Middle frontal gyrus (tissue), 1 donor: ENCODE measurements around the gene BMAL1.

ENCODE experiments used
- DNase-seq: peaks from one replicate; pipeline ENCODE4 v3.0.0-alpha.2; 2015; ENCODE audit warnings: low spot score; ENCODE audit errors: extremely low spot score

Gene BMAL1

DNA sequence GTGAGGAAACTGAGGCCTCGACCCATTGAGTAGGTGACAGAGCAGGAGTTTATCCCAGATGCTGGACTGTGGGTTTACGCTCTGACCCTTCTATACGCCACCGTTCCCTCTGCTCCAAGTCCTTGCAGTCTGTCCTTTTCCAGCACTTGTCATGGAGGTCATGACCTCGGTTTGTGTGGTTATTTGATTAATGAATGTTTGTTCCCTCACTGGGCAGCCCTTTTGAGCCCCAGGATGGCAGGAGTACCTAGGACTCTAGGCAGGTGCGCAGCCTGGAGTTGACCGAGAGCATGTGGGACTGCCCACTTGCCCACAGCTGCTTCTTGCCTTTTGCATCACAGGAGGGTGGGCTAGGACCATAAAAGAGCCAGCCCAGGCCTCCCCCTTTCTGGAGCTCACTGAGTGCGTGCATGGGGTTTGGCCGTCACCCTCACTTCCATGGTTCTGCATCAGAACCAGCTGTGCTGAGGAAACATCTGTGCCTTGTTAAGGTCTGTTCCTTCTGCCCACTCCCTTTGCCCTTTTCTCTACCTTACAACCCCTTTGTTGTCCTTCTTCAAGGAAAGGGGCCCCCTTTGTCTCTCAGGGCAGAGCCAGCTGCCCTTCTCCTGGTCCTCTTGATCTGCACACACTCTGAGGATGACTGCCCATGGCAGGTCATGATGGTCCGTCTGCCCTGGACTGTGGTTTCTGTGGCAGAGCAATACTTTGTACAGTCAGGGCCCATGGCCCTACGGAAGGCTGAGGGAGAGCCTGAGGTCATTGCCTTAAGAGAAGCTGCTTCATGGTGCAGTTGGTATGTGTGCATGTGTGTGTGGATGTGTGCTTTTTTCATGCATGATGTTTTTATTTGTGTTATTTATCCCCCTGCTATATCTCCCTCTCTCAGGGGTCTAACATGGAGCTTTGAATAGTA is 38.2 kb downstream of the BMAL1 start:
- no peak for DNase-seq

DNA sequence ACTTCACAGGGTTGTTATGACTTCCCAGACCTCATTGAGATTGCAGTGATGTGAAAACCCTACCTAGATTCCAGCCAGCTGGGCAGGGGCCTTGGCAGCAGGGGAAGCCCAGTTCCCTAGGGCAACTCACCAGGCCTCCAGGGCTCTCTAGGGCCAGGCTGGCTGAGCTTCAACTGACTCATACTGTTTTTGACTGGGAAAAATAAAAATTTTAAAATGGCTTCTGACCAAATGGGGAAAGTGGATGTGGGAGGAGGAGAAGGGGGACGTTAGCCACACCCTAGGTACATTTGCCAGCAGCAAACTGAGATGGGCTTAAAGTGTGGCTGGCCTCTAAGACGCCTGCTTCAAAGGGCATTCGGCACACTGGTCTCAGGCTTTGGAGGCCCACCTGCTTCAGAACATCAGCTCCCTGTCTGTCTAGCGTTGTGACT is 39.0 kb downstream of the BMAL1 start:
- no peak for DNase-seq

DNA sequence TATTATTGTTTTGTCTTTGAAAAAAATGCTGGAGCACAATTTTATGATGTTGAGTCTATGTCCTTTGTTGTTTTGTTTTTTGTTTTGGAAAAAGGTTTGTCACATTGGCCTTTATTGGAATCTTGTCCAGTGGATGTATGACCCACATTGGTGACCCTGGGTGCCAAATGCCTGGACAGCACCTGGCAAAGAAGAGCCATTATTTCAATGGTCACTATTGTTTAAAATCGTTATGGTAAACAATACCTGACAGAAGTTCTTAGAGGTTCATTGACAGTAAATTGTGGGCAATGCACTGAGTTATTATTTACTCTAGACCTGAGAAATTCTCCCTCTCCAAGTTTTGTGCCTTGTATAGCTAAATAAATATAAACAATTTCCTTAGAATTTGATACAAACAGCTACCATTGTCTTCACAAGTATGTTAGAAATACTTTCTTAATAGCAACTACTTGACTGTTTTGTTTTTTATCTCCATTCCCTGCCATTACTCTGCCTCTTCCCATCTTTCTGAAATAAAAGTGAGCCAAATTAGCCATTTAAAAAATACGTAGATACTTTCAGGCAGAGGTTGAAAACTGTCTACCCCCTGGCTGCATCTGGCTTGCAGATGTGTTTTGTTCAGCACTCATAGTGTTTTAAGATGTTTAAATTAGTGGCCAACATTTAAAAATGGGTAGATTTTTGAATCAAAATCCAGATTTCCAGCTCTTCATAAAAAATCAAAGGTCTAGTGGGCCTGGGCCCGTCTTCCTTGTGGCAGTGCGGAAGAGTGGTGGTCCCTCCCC is 39.9 kb downstream of the BMAL1 start:
- DNase-seq: no peak

DNA sequence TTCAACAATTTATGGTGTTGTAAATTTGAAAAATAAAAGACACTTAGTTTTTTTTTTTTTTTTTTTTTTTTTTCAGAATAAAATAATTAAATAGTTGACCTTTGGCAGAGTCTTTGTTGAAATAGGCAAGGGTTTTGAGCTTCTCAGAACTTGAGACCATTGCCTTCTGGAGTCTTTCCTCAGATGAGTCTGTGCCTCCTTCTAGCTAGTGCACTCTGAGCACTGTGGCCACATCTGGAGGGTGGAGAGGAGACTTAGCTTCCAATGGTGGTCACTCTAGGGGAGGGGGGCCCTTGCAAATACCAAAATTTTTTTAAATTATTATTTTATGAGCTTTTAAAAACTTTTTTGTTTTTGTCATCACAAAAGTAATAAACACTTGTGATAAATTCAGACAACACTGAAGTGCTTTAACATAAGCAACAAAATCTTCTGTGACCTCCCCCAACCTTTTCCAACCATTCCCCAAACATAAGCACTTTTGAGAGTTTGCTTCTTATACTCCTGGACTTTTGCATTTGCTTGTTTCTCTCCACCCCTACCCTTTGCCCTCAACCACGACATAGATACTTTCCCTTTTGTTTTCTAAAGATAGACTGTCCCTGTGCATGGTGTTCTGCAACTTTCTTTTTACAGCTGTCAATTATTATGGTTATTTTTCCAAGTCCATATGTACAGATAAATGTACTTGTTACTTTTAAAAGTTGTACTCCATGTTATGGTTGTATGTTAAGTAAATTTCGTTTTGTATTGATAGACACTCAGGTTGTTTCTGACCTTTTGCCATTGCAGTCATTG is 41.1 kb downstream of the BMAL1 start:
- no peak for DNase-seq

DNA sequence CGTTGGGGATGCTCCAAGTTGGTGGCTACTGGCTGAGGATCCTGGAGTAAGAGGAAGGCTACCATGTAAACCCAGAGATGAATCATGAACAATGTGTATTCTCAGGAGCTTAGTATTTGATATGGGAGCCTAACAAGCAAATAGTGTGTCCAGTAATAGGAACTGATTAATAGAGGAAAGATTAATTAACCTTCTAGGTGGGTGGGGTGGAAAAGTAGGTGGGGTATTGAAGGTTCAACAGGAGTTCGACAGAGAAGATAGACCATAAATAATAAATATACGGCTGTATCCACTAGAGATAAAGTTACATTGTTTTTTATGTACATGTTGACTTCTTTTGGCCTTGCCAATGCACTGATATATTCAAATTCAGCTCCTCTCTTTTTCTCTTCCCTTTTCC is 43.1 kb downstream of the BMAL1 start:
- no peak for DNase-seq

DNA sequence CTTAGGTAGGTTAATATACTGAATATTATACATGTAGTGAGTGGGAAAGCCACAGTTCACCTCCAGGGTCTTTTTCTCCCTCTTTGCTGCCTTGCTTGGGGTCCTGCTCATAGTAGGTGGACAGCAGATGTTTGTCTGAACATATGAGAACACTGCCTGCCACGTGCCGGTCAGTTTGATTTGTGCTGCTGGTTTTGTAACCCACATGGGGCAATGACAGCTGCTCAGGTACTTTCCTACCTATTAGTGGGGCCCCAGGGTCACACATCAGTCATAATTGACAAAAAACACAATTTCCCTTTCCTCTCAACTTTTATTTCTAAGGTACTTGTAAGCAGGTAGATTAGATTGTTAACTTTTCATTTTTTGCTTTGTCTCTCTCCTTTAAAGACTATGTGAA is 43.8 kb downstream of the BMAL1 start:
- no peak for DNase-seq

DNA sequence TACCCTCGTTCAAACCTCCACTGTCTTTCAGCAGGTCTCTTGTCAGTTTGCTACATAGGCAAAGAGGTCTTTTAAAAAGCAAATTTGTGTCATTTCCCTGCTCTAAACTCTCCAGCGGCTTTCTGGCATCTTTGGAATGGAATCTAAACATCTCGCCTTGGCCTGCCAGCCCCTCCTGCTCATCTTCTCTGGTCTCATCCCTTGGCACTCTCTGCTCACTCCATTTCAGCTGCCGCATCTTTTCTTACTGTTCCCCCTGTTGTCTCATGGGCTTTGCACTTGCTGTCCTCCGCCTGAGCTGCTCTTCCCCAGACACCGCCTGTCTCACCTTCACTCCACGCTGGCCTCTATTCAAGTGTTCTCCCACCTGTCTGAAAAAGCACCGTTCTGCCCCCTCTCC is 46.6 kb downstream of the BMAL1 start:
- DNase-seq: no peak

DNA sequence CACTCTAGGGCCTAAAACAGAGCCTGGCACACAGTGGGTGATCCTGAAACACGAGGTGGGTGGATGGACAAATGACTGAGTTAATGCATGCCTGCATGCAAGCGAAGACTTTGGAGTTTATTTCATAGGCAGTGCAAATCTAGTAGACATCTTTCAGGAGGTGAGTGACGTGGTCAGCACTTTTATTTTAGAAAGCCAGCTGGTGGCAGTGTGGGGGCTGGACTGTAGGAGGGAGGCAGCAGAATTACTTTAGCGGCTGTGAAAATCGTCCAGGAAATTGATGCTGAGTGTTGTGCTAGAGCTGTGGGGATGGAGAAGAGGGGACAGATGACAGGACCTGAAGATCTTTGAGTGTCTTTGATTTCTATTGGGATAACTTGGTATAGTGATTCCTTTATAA is 47.1 kb downstream of the BMAL1 start:
- DNase-seq: peak; percentile 70

DNA sequence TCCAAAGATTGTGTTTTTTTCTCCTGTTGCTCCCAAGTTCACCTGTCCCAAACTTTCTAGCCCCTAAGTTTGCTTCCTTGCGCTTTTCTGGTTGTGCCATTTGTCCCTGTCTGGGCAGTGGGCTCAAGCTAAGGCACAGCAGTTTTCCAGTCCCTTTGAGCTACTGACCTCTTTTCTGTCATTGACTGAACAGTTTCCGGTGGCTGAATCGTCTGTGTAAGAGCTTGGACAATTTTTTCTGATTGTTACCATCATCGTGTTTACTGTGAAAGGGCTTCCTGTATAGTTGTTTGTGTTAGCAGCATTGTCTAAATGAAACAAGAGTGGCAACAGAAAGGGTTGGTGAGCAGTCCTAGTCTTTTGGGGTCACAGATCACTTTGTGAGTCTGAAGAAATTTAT is 49.8 kb downstream of the BMAL1 start:
- no peak for DNase-seq

DNA sequence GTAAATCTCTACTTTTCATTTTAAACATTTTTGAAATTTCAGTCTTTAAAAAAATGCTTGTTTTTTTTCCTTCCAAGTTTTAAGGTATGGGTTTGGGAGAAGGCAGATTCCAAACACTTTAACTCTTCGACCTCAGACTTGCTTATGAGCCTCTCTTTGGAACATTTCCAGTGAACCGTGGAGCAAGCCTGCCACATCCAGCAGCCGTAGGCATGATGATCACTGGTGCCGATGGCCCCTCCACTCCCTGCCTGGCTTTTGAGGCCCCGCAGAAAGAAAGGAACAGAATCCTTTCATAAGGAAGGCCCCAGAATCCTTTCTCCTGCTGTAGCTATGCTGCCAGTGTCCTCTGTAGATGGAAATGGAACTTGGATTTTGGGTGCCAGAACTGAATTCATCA is 50.7 kb downstream of the BMAL1 start:
- DNase-seq: no peak

DNA sequence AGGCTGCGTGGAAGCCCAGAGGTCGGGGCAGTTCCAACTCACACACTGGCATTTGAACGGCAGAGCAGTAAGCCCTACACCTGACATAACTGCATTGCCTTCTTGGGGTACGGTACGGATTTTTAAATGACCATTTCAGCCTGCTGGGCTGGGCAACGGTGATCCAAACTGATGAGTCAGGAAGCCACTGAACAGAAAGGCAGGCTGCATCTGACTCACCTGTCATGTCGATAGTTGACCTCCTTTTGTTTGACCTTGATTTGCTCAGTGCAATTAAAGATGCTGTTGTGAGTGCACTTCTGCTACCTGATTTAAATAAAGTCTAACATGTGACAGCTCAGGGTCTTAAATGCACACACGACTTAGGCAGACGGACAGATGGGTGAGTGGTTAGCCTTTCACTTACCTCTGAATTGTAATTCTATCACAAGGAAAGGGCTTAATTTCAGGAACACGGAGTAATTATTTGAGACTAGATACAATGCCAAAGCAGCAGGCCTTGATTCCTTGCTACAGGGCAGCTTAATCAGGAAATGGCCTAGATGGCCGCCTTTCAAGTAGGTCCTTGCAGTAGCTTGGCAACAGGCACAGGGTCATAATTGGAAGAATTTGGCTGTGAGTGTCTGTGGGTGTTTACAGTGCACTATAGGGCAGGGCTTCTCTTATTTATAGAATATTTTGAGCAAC is 52.2 kb downstream of the BMAL1 start:
- DNase-seq: no peak

DNA sequence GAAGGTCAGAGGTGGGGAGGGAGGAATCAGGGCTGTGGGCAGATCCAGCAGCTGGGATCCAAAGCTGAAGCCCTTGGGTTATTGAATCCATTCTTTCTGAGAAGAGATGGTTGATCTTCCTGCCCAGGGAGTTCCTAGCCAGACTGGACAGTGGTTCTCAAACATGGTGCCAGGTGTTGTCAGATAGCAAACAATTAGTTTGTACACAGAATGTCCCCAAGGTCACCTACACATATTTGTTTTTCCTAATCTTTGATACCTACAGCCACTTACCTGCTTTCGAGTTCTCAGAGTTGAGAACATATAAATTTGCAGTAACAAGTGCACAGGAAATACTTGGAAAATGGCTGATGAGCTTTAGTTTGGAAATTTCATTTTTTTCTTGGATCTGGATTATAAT is 54.5 kb downstream of the BMAL1 start:
- DNase-seq: no peak

DNA sequence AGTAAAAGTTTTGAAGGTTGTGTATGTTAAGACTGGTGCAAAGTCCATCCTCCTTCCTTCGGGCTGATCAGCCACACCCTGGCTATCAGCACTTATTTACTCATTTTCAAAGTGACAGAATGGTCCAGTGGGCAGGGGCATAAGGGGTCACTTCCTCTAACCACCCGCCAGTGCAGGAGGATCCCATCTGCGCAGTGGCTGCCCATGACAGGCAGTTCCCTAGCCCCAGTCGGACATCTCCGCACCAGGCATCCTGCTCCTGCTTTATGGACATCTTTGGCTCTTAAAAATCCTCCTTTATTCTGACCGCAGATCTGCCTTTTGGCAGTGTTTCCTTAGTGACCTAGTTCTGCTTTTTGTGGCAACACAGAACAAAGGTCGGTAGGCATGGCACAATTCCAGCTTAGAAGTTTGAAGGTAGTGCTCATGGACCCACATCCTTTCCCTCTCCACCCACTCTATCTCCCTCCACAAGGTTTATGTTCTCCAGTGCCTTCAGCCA is 55.9 kb downstream of the BMAL1 start:
- no peak for DNase-seq

DNA sequence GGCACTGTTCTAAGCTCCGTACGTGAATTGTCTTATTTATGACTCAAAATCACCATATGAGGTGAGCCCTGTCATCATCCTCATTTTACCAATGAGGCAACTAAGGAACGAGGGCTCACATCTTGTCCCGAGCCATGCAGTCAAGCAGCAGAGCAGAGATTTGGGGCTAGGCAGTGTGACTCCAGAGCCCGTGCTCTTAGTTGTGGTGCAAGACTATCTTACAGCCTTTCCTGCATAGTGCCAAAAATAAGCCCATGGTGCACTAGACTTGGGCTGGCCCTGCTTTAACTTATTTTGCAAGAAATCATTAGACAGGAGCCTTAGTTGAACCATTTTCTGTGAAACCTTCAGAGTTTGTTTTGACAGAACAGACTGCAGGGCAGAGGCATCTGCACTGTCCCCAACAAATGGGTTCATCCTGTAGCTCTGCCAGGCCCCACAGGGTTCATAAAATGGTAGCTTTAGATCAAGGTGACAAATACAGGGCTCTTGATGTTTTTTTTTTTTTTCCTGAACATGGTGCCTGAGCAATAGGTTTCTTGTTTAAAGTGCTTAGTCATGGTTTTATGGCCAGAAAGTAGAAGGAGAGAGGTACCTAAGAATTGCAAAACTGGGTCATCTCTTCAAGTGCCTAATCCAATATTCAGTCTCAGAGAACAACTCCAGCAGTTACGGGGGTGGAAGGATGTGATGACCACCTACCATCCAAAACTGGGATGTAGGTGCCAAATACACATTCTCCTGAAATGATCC is 56.6 kb downstream of the BMAL1 start:
- no peak for DNase-seq

DNA sequence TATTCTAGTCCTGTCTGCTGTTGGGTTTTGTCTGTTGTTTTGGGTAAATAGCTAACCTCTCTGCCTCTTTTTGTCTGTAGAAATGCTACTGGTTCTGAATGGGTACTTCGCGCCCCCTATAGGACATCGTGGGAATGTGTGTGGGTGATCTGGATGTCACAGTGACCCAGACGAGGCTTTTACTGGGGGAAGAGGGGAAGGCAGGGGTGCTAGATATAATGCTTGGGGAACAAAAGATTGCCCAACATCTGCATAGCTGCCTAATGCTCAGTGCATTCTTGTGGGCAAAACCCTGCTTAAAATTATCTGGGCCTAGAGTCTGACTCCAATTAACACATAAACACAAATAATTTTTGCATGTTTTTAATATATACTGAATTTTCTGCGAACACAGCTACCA is 57.7 kb downstream of the BMAL1 start:
- no peak for DNase-seq

DNA sequence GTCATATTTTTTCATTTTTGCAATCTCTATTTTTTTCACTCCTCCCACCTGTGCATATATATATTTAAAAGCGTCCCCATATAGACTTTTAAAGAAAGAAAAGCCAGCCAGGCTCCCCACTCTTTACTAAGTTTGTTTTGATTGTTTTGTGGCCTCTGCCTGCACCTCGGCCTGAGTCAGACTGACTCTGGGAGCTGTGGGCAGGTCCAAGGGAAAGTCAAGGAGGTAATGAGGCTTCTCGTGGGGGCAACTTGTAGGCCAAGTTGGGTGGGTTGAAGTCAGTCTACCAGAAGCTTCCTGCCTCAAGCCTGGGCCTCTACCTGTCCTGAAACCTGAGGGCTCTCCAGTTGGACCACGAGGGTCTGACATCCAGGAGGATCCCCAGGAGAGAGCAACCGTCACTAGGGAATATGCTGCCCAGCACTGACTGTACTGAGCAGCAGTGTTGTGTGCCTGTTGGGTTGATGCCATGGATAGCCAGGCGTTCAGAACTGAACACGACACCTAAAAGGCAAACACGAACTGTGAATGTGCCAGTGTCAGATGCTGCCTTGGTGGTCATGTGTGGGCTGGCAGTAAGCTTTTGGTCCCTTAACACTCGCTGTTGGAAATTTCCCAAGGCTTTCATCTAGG is 58.8 kb downstream of the BMAL1 start:
- DNase-seq: no peak

DNA sequence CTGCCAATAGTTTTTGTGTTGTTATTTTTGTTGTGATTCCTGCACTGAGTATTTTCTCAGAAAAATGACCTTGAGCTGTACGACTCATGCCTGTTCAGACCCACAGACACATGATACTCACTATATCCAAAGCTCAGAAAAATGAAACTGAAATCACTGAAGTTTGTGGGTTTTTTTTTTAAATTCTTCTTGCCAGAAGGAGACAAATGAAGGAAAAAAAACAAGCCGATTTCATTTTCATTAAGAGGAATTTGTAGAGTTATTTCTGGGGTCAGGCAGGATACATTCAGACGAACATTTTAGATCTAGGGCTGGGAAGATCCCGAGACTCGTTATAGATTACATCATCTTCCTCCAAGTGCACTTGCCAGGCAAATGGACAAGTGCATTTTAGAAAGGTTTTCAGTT is 60.4 kb downstream of the BMAL1 start:
- no peak for DNase-seq

DNA sequence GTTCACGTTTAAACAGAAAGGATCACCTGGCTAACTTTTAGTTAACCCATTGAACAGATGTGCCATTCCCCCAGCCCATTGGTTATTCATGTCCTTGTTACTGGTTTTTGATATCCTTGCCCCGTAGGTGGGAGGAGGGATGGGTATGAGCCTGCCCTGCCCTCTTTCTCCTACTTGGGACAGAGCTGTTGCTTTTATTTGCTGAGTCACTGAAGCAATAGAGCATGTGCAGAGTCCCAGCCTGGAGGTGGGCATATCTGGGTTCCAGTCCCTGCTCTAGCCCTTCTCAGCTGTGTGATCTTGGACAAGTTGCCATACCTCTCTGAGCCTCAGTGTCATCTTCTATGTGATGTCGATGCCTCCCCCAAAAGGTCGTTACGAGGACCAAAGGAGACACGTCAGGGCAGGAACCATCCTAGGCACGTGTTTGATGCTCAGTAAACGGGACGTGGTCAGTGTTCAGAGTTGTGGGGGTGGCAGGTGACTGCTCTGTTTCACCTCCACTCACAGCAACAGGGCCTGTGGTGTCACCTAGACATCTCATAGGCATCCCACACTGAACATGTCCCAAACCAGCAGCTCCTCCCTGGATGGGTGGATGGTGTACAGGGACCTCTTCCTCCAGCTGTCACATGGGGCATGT is 61.0 kb downstream of the BMAL1 start:
- no peak for DNase-seq
